NCI-H748 (cell line): Measurements from ENCODE around the gene HOMEZ.
"Not testable (repeated sequence)": the region's sequence is repeated elsewhere in the genome, so short reads cannot be mapped to it uniquely, and the experiment has no call there.

Source experiments
- DNase-seq: peaks from one replicate; lab custom pipeline; 2025; ENCODE audit not compliant: unreplicated experiment; lab: John Stamatoyannopoulos, UW

The HOMEZ gene

DNA sequence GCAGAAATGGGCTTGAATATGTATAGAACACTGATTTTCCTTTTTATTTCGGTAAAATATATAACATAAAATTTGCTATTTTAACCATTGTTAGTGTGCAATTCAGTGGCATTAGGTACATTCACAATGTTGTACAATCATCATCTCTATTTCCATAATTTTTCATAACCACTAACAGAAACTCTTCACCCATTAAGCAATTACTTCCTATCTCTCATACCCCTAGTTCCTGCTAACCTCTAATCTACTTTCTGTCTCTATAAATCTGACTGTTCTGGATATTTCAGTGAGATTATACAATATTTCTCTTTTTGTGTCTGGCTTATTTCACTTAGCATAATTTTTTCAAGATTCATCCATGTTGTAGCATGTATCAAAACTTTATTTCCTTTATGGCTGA, 57.1 kb downstream of the HOMEZ start:
- no peak for DNase-seq

DNA sequence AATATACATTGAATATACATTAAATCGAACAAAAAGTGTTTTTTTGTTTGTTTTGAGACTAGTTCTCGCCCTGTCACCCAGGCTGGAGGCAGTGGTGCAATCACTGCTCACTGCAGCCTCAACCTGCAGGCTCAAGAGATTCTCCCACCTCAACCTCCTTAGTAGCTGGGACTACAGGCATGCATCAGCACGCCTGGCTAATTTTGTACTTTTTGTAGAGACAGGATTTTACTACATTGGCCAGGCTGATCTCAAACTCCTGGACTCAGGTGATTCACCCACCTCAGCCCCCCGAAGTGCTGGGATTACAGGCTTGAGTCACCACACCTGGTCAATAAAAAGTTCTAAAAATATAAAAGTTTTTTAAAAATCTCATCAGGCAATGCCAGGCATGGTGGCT, 58.4 kb downstream of the HOMEZ start:
- DNase-seq, result no peak

DNA sequence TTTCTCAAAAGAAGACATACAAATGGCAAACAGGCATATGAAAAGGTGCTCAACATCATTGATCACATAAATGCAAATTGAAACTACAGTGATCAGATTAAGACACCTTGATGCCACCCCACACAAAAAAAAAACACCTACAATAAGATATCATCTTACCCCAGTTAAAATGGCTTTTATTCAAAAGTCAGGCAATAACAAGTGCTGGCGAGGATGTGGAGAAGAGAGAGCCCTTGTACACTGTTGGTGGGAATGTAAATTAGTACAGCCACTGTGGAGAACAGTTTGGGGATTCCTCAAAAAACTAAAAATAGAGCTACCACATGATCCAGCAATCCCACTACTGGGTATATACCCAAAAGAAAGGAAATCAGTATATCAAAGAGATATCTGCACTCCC, 61.0 kb downstream of the HOMEZ start:
- DNase-seq, result not testable (repeated sequence)
